HK-2 (cell line): ENCODE data around the gene WNT3.

ENCODE experiments used
- DNase-seq: peaks from one replicate; pipeline ENCODE4 v3.0.0-alpha.2; 2018; ENCODE audit not compliant: unreplicated experiment

WNT3 gene

GRCh38 chr17:46836500-46836899 lies 18.0 kb upstream of the WNT3 start:
- no peak for DNase-seq

GRCh38 chr17:46834846-46835245 lies 16.4 kb upstream of the WNT3 start:
- DNase-seq: no peak

- DNase-seq: no peak
Measured at GRCh38 chr17:46833840-46834208, 15.3 kb upstream of the WNT3 start.

GRCh38 chr17:46832945-46833839 lies 14.7 kb upstream of the WNT3 start:
- peak; percentile 49 for DNase-seq

- no peak for DNase-seq
Measured at GRCh38 chr17:46832331-46832821, 13.9 kb upstream of the WNT3 start.

GRCh38 chr17:46831573-46832330 lies 13.3 kb upstream of the WNT3 start:
- no peak for DNase-seq

GRCh38 chr17:46827274-46827673 lies 8.8 kb upstream of the WNT3 start:
- no peak for DNase-seq

GRCh38 chr17:46826116-46826515 lies 7.6 kb upstream of the WNT3 start:
- DNase-seq: no peak

- DNase-seq: no peak
Measured at GRCh38 chr17:46823657-46824056, 5.2 kb upstream of the WNT3 start.

- no peak for DNase-seq
Measured at GRCh38 chr17:46822388-46822921, 4.0 kb upstream of the WNT3 start.

- DNase-seq: no peak
Measured at GRCh38 chr17:46821482-46822387, 3.2 kb upstream of the WNT3 start.

- no peak for DNase-seq
Measured at GRCh38 chr17:46820592-46821450, 2.3 kb upstream of the WNT3 start.

GRCh38 chr17:46819906-46820351 lies 1.4 kb upstream of the WNT3 start:
- DNase-seq: no peak

- no peak for DNase-seq
Measured at GRCh38 chr17:46818929-46819859, 702 bp upstream of the WNT3 start.

GRCh38 chr17:46817901-46818209 lies 637 bp downstream of the WNT3 start:
- DNase-seq: no peak

- no peak for DNase-seq
Measured at GRCh38 chr17:46817151-46817900, 1.2 kb downstream of the WNT3 start.

- no peak for DNase-seq
Measured at GRCh38 chr17:46815474-46816353, 2.8 kb downstream of the WNT3 start.

GRCh38 chr17:46814446-46814845 lies 4.0 kb downstream of the WNT3 start:
- no peak for DNase-seq
